IPS-18c (cell line): Measurements from ENCODE around the gene SNAPC2.
"Not testable (repeated sequence)": the region's sequence is repeated elsewhere in the genome, so short reads cannot be mapped to it uniquely, and the experiment has no call there.

Experiments used
- H3K4me3 ChIP-seq: 2 replicates; pipeline ENCODE4 v1.7.0; 2013; ENCODE audit warnings: low read depth, mild to moderate bottlenecking, low read length, moderate library complexity; ENCODE audit not compliant: insufficient read depth
- H3K9me3 ChIP-seq: one replicate; pipeline ENCODE4 v1.6.1; 2013; ENCODE audit warnings: mild to moderate bottlenecking, low read length, moderate library complexity; ENCODE audit not compliant: control insufficient read depth, insufficient read depth

Gene SNAPC2

DNA sequence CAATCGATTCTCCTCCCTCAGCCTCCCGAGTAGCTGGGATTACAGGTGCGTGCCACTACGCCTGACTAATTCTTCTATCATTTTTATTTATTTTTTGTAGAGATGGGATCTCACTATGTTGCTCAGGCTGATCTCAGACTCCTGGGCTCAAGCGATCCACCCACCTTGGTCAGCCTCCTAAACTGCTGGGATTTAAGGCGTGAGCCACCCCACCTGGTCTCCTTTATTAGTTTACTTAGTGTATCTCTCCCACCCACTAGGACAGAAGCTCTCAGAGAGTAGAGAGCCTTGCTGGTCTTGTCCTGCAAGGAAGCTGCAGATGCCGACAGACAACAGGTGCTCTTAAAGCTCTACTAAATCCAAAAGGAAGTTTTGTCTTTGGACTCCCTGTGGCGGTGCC, 34.3 kb upstream of the SNAPC2 start:
- Histone ChIP-seq H3K4me3 (no peak overlapping the region), H3K9me3 (no peaks in the 10 kb centered on the region)

DNA sequence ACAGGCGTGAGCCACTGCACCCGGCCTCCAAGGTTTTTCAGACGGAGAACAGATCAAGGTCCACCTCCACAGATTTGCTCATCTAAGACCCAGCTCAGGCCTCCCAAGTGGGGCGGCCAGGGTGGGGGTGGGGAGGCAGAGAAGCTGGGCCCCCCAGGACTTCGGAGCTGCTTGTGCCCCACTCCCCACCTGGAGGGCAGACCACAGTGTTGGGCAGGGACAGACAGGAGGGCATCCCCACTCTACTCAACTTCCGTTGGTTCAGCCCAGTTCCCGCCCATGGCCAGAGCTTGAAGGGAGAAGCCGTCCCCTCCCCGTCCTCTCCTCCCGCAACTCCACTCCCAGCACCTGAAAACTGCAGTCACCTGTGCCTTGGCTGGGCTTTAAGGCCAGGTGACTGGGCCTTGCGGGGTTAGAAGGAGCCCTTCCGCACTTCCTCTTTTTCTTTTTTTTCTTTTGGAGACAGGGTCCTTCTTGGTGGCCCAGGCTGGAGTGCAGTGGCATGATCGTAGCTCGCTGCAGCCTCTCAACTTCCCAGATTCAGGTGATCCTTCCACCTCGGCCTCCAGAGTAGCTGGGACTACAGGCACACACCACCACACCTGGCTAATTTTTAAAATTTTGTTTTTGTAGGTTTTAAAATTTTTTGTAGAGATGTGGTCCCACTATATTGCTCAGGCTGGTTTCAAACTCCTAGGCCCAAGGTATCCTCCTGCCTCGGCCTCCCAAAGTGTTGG, 32.6 kb upstream of the SNAPC2 start:
- Histone ChIP-seq H3K4me3 (peak overlapping the region; percentile 63), H3K9me3 (no peaks in the 10 kb centered on the region)

DNA sequence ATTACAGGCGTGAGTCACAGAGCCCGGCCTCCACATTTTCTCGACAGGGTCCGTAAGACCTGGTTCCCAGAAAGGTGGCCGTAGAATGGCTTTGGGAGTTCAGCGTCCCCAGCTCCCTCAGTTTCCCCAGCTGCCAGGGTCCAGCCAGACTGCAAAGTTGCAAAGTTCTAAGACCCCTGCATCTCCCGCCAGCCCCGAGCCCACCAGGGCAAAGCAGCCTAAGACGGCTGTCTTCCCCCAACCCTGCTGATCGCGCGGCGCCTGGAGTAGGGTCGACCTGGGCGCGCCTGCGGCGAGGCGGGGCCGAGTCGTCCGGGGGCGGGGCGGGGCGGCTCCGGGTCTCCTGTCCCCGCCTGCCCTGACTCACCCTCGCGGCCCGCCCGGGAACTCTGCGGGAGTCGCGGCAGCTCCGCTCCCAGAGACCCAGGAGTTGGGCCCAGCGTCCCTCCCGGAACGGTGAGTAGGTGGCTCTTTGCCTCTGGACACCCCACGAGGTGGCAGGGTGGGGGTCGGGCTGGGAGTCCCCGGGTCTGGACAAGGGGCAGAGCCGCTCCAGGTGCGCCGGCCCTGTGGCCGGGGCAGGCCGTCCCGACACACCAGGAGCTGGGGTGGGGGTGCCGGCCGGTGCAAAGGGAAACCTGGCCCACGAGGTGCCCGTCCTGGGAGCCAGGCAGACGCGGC, 31.9 kb upstream of the SNAPC2 start, which contains the start of gene LRRC8E:
TSS of gene LRRC8E (plus strand) at position 366 of the 681 bp plus-strand sequence. CDS start 7,094 bp downstream, outside the sequence.
- H3K9me3 ChIP-seq, result no peaks in the 10 kb centered on the region
- H3K4me3 ChIP-seq, result peak within 1 kb of the TSS; percentile 63

DNA sequence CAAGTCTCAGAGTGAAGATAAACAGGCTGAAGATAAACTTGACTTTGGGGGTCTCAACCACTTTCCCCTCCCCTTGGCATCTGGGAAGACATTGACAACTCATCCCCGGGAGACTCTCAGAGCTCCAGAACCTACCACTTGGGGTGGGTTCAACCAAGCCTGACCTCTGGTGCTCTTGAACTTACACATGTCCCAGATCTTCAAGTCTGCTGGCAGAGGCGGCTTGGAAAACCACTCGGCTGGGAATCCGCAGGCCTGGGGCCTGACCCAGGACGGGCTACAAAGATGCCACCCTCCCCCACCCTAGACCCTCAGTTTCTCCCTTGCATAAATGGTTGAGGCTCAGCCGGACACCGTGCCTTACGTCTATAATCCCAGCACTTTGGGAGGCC, 31.3 kb upstream of the SNAPC2 start:
- no peaks in the 10 kb centered on the region for H3K9me3 ChIP-seq
- peak overlapping the region; percentile 63 for H3K4me3 ChIP-seq

DNA sequence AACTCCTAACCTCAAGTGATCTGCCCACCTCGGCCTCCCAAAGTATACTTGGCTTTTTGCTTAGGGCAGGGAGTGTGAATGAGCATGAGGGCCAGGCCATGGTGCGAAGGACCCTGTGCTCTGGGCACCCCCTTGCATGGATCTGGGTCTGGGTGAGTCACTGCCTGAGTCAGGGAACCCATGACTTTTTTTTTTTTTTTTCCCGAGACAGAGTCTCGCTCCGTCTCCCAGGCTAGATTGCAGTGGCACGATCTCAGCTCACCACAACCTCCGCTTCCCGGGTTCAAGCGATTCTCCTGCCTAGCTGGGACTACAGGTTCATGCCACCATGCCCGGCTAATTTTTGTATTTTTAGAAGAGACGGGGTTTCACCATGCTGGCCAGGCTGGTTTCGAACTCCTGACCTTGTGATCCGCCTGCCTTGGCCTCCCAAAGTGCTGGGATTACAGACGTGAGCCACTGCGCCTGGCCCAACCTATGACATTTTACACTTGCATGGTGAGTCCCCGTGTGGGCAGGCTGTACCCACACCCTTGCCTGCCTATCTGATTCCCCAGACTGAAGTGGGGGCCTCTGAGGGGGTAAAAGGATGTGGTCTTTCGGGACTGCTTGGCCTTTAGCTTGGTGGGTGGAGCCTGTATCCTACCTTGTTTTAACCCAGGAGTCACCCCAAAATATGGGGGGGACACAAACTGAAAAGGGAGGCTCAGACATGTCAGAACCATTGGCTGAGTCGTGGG, 26.6 kb upstream of the SNAPC2 start:
- H3K4me3 ChIP-seq, H3K9me3 ChIP-seq: not testable (repeated sequence)

DNA sequence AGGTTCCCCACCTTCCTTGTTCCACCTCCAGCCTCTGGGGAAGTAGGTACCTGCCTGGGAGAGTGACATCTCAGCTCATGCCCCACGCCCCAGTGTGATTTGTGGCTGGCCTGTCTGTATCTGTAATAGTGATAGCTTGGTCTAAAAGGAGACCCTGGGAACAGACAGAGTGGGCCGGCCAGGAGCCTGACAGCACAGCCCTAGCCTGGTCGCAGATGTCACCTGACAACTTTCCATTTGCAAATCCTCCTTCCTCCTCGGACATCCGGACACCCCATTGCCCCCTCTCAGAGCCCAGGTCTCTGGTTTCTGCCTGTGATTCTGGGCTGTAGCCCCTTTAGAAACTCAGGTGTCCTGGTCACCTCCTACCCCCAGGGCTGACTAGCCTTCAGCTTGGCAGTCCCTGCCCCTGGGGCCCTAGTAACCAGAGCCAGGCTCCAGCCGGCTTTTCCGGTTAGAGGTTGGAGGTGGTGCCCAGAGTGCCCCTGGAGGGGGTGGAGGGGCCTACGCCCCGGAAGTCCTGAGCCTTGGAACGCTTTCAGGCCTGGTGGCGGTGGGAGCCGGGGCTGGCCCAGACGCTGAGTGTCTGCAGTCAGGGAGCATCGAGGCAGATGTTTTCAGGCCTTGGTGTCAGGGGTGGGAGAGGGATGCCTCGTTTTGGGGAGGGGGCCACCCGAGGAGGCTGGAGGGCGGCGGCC, 25.4 kb upstream of the SNAPC2 start:
- H3K9me3 ChIP-seq, result no peaks in the 10 kb centered on the region
- H3K4me3 ChIP-seq, result no peak overlapping the region

DNA sequence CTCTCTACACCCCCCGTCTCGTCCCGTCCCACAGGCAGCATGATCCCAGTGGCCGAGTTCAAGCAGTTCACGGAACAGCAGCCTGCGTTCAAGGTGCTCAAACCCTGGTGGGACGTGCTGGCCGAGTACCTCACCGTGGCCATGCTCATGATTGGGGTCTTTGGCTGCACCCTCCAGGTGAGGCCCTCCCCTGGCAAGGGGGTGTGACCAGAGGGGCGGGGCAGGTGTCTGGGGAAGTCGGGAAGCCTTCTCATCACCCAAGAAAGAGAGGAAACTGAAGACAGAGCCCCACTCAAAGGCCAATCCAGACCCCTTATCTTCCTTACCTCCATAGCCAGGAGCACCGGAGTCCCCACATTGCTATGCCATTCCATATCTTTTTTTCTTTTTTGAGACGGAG, 24.6 kb upstream of the SNAPC2 start:
- no peak overlapping the region for H3K4me3 ChIP-seq
- H3K9me3 ChIP-seq, result no peaks in the 10 kb centered on the region

DNA sequence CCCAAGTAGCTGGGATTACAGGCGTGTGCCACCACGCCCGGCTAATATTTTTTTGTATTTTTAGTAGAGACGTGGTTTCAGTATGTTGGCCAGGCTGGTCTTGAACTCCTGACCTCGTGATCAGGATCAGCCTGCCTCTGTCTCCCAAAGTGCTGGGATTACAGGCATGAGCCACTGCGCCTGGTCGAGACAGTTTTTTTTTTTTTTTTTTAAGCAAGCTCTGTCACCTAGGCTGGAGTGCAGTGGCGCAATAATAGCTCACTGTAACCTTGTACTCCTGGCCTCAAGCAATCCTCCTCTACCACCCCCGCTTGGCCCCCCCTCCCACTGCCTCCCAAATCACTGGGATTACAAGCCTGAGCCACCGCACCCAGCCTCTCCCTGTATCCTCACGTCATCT, 22.8 kb upstream of the SNAPC2 start:
- Histone ChIP-seq H3K4me3 (no peak overlapping the region), H3K9me3 (no peaks in the 10 kb centered on the region)

DNA sequence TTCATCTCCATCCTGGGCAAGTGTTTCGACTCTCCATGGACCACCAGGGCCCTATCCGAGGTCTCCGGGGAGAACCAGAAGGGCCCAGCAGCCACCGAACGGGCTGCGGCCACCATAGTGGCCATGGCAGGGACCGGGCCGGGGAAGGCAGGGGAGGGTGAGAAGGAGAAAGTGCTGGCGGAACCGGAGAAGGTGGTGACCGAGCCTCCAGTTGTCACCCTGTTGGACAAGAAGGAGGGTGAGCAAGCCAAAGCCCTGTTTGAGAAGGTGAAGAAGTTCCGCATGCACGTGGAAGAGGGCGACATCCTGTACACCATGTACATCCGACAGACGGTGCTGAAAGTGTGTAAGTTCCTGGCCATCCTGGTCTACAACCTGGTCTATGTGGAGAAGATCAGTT, 21.2 kb upstream of the SNAPC2 start:
- Histone ChIP-seq H3K4me3 (no peak overlapping the region), H3K9me3 (no peaks in the 10 kb centered on the region)

DNA sequence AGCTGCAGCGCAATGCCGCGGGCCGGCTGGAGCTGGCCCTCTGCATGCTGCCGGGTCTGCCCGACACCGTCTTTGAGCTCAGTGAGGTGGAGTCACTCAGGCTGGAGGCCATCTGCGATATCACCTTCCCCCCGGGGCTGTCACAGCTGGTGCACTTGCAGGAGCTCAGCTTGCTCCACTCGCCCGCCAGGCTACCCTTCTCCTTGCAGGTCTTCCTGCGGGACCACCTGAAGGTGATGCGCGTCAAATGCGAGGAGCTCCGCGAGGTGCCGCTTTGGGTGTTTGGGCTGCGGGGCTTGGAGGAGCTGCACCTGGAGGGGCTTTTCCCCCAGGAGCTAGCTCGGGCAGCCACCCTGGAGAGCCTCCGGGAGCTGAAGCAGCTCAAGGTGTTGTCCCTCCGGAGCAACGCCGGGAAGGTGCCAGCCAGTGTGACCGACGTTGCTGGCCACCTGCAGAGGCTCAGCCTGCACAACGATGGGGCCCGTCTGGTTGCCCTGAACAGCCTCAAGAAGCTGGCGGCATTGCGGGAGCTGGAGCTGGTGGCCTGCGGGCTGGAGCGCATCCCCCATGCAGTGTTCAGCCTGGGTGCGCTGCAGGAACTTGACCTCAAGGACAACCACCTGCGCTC, 20.3 kb upstream of the SNAPC2 start:
- no peak overlapping the region for H3K4me3 ChIP-seq
- no peaks in the 10 kb centered on the region for H3K9me3 ChIP-seq

DNA sequence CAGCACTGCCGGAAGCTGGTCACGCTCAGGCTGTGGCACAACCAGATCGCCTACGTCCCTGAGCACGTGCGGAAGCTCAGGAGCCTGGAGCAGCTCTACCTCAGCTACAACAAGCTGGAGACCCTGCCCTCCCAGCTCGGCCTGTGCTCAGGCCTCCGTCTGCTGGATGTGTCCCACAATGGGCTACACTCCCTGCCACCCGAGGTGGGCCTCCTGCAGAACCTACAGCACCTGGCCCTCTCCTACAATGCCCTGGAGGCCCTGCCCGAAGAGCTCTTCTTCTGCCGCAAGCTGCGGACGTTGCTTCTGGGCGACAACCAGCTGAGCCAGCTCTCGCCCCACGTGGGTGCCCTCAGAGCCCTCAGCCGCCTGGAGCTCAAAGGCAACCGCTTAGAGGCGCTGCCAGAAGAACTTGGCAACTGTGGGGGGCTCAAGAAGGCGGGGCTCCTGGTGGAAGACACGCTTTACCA, 19.7 kb upstream of the SNAPC2 start:
- H3K4me3 ChIP-seq, result no peak overlapping the region
- no peaks in the 10 kb centered on the region for H3K9me3 ChIP-seq

DNA sequence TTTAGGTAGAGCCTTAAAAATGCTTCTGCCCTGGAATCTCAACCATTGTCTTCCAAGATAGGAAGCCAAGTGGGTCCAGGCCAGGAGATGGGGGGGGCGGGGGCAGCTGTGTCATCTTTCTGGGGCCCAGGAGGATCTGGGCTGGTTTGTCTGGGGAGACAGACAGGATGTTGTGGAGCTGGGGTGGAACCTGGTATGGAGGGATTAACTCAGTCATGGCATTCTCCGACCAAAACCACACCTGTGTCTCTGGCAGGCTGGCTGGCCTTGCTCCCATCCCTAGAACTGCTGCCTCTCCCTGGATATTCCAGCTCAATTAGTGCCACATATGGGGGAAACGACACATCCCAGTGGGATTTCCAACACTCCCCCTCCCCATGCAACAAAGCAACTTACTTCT, 19.2 kb upstream of the SNAPC2 start:
- Histone ChIP-seq H3K4me3 (no peak overlapping the region), H3K9me3 (no peaks in the 10 kb centered on the region)

DNA sequence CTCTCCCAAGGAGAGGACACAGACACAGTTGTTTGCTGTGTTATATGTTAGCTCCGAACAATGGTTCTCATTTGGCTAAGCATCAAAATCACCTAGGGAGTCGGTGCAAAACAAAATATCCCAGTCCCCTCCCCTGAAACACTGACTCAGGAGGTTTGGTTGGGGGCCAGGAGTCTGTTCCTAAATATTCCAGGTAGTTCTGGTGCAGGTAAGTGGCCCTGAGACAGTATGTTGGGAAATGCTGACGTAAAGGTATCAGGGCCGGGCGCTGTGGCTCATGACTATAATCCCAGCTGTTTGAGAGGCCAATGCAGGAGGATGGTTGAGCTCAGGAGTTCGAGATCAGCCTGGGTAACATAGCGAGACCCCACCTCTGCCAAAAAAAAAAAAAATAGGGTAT, 18.8 kb upstream of the SNAPC2 start:
- no peak overlapping the region for H3K4me3 ChIP-seq
- H3K9me3 ChIP-seq, result no peaks in the 10 kb centered on the region

DNA sequence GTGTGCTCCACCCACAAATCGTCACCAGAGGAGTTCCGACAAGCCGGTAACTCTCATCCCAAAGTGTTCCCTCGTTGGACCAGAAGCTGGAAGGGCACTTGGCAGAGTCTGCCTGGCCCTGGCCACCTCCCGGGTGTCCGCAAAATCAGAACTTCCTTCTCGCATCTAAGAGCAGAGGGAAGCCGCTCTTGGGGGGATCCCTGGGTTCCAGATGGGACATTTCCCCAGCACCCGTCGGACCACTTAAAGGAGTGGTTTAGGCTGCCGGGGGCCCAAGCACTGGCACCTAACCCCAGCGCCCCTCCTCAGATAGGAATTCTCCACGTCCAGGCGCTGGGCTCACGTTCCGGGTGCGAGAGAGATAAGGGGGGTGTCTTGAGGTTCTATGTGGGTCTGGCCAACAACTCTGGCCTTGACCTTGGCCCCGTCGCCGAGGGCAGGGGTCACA, 17.3 kb upstream of the SNAPC2 start:
- H3K9me3 ChIP-seq, result no peaks in the 10 kb centered on the region
- peak overlapping the region; percentile 59; the same call in 1 of the 2 replicates for H3K4me3 ChIP-seq

DNA sequence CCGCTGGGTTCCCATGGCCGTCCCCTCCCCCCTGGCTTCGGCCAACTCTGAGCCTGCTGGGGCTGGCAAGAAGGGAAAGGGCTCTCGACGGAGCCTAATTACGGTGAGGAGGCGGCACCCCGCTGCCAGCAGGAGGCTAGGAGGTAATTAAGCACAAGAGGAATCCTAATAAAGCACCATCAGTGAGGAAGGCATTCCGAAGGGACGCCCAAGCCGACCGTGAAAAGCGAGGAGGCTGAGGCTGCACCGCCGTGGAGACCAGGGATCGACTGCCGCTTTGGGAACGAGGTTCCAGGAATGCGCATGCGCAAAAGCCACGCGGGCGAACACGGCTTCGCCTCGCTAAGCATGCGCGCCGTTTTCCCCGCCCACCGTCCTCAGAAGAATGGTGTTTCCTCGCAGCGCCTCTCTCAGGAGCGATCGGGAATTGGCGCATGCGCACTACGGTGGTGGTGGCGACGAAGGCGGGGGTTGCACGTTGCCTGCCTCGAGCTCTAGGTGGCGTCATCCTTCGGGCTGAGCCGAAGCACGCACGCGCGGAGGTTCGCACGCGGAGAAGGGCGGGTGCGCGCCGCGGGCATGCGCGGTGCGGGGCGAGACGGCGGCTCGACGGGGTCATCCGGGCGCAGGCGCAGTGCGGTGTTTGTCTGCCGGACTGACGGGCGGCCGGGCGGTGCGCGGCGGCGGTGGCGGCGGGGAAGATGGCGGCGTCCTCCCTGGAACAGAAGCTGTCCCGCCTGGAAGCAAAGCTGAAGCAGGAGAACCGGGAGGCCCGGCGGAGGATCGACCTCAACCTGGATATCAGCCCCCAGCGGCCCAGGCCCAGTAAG, 16.7 kb upstream of the SNAPC2 start, which contains the start of gene MAP2K7:
TSS of gene MAP2K7 (plus strand) at position 634 of the 830 bp plus-strand sequence. CDS start at position 702, 68 bp downstream.
- Histone ChIP-seq H3K4me3 (peak within 1 kb of the TSS; percentile 82), H3K9me3 (no peaks in the 10 kb centered on the region)
